NCI-H510A (cell line): Measurements from ENCODE around the gene SLC10A7.

Source experiments
- DNase-seq: peaks from one replicate; lab custom pipeline; 2025; lab: John Stamatoyannopoulos, UW

Gene SLC10A7, protein sequence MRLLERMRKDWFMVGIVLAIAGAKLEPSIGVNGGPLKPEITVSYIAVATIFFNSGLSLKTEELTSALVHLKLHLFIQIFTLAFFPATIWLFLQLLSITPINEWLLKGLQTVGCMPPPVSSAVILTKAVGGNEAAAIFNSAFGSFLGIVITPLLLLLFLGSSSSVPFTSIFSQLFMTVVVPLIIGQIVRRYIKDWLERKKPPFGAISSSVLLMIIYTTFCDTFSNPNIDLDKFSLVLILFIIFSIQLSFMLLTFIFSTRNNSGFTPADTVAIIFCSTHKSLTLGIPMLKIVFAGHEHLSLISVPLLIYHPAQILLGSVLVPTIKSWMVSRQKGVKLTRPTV

DNA sequence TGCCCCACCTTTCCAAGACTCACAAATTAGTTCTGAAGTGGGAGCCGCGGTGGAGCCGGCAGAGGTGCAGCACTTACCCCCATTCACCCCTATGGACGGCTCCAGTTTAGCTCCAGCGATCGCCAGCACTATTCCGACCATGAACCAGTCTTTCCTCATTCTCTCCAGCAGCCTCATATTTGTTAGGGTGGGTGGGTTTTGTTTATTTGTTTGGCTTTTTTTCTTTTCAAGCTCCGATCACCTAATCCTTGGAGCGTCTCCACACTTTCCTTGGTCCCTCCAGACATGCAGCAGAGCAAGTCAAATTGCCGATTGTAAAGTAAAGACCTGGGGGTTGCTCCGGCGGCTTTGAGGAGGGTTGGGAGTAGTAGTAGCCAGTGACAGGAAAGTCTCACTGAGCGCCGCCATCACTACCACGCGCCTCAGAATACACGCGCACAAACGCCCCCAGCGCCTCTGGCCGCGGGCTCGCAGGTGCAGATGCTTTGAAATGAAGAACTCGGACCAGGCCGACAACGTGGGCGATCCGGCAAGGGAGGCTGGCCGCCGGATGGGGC lies at the start of gene SLC10A7:
TSS of gene SLC10A7 (minus strand) at position 400 of the 557 bp plus-strand sequence. CDS start at position 177, 223 bp downstream.
- peak; percentile 30 for DNase-seq

DNA sequence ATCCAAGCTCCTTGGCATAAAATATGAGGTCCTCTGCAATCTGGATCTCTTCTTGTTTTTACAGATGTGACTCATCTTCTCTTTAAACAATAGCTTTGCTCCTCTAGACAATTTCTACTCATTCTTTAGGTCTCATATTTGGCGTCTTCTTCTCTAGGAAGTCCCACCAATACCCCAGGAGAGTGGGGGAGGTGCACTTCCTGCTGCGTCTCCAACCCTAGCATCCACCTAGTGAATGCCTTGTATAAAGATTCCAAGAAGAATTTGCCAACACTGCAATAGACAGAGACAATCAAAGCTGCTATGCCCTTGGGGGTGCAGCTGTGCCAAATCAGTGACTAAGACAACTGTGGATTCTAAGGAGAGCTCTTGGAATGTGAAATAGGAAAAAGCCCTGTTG lies 45.7 kb upstream of the SLC10A7 start:
- DNase-seq: no peak

DNA sequence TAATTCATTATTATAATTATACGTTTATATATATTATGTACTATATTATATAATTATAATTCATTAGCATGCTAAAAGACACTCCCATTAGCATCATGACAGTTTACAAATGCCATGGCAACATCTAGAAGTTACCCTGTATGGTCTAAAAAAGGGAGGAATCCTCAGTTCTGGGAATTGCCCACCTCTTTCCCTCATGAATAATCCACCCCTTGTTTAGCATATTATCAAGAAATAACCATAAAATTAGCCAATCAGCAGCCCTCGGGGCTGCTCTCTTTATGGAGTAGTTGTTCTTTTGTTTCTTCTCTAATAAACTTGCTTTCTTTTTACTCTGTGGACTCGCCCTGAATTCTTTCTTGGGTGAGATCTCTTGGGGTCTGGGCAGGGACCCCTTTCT lies 42.8 kb upstream of the SLC10A7 start:
- DNase-seq: no peak

DNA sequence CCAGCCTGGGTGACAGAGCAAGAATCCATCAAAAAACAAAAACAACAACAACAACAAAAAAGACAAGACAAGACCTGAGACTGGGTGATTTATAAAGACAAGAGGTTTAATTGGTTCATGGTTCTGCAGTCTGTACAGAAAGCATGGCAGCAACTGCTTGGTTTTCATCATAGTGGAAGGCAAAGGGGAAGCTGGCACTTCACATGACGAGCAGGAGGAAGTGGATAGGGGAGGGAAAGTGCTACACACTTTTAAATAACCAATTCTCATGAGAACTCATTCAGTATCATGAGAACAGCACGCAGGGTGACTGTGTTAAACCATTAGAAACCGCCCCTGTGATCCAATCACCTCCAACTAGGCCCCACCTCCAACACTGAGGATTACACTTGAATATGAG lies 28.4 kb upstream of the SLC10A7 start:
- DNase-seq: no peak

DNA sequence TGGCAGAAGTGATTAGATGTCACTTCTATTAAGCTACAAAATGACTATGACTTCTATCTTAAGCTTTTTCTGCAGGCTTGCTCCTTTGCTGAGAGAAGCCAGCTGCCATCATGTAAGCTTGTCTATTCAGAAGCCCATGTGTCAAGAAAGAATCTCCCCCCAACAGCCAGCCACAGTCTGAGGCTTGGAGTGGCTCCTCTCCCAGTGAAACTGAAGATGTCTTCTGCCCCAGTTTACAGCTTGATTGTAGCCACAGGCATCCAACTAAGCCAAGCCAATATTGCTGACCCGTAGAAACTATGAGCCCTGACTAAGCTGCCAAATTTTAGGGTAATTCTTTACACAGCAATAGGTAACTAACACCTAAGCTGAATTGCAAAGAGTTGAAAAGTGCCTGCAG lies 26.7 kb upstream of the SLC10A7 start:
- no peak for DNase-seq

DNA sequence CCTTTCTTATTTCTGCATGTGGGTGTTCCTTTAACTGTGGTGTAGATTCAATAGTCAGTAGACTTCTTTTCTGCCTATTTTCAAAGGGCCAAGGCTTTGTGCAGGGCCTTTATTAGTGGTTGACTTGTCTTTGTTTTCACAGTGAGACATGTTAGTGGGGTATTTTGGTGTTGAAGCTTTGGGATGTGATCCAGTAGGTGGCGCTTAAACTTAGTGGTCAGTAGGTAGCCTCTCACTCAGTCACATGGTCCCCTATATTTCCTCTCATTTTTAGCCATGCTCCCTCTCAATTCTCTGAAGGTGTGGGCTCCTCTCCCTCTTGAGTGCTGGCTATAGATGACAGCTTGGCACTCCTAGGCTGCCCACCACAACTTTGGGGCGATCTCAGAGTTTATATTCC lies 23.4 kb upstream of the SLC10A7 start:
- no peak for DNase-seq

DNA sequence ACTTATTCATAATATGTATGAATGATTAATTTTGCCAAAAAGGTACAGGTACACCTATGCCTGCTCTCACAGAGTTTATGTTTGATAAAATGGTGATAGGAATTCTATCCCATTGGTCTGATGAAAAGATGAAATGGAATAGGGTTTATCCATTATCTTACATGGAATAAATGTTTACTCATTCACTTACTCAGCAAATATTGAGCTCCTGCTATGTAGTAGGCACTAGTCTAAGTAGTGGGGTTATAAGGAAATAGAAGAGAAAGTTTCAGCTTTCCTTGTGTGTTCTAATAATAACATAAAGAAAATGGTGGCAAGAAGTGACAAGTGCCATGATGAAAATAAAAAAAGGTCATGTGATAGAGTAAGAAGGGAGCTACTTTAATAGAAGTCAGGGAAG lies 12.4 kb upstream of the SLC10A7 start:
- DNase-seq: no peak

DNA sequence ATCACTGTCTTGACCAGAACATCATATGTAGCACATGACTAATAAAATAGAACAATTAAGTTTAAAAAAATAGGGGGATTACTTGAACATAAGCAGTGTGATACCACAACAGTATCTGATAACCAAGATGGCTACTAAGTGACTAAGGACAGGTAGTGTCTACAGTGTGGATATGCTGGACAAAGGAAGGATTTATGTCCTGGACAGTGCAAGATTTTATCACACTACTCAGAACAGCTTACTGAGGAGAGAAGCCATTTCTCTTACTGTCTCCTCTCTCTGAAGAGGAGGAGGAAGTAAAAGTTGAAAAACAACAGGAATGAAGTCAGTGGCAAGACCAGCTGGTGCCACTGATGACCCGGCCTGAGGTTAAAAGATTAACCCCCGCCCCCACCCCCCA lies 4.0 kb upstream of the SLC10A7 start:
- no peak for DNase-seq

DNA sequence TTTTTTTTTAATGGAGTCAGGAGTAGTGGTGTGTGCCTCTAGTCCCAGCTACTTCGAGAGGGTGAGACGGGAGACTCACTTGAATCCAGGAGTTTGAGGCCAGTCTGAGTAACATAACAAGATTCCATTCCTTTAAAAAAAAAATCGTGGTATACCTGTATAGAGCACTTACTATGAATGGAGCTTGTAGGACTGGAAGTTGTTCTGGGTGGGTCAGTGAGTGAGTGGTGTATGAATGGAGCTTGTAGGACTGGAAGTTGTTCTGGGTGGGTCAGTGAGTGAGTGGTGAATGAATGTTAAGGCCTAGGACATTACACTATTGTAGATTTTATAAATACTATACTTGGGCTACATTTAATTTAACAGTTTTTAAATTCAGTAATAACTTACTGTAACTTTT lies 2.9 kb upstream of the SLC10A7 start:
- DNase-seq: no peak

DNA sequence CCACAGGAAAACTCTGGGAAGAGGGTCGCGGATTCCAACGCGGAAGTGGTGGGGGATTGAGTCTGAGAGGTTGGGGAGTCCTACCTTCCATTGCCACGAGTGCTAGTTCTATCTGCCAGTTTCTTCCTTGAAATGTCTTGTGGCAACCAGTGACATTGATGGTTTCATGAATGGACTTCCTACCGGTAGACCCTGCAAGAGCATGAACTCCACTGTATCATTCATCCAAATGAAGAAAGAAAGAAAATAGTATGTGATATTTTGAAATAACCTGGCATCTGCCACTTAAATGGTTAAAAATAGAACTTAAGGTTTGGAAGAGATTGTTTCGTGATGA lies 1.1 kb upstream of the SLC10A7 start:
- DNase-seq: no peak

DNA sequence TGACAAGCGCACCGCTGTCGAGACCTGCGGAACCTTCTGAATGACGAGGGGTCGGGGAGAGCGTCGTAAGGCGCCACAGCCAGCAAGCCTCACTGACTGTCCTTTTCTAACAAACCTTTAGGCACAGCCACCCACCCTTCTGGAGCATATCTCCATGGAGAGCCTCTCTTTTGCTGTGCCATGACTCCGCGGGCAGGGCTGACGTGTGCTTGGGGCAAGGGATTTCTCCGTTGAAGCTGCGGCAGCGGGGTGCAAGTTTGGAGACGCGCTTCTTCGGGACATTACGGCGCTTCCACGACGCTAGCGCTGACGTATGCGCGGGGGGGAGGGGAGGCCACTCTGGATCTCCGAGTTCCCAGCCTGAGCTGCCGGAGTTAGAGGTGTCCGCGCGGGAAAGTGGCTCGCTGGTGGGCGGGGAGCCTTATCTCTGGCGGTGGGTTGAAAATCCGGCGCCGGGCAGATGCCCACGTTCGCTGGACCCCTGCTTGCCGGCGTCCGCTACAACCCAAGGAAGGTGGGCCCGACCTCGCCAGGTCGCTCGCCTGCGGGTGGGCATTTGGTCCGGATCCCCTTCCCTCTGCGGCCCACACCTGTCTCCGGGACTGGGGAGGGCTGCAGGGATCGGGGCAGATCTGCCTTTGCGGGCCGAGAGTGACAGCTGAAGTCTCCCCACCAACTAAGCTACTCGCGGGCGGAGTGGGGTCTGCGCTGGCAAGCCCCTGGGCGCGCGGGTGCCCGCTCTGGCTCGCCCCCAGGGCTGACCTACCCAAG lies 543 bp upstream of the SLC10A7 start:
- peak; percentile 12 for DNase-seq

DNA sequence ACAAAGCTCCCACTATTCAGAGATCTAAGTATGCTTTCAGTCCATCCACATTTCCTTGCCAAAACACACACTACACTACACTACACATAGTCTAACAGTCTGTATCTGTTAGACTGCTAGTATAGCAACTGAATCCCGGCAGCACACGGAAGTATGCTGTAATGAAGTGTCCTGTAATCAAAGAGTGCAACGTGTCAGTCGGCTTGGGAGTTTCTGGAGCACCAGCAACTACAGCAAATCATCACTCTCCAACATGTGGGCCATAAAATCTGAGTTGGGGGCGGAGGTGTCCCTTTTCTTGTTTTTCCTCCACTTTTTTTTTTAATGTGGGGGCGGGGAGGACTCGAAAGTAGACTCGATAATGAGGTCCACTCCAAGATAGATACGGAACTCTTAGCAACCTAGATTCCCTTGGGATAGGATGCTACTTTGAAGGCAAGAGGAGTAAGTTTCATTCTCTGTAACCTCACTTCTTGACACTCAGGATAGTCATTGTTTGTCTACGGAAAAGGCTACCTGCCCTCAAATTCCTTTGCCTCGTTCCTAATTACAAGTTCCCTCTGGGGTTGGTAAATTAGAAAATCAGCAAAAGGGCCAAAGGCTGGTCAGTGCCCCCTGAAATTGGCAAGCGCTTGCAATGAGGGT lies 722 bp downstream of the SLC10A7 start:
- DNase-seq: peak; percentile 14

DNA sequence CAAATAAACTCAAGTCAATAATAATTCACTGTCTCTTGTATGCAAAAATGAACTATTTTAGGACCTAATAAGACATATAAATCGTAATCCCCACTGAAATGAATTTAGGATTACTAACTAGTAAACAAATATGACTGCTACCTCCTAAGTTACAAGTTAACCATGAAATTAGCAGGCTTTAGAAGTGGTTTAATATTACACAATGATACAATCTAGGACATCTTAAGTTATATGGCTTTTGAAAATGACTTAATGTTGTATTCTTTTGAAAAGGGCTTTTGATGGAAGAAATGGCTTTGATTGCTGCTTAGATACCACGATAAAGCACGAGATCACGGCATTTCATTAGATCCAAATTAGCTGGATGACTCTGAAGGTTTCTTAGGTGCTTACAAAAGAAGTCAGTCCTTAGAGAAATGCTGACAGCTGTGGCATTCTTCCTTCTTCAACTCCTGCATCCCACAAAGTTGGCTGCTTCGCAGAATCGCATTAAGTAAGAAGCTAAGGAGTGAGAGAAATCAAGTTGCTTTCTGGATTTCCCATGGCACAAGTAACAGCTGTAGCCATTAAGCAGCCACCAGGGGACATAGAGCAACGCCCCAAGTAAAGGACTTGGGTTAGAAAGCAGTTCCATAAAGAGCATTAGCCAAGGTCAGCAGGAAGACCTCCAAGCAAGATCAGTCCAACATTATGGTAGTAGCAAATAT lies 6.9 kb downstream of the SLC10A7 start:
- DNase-seq: no peak

DNA sequence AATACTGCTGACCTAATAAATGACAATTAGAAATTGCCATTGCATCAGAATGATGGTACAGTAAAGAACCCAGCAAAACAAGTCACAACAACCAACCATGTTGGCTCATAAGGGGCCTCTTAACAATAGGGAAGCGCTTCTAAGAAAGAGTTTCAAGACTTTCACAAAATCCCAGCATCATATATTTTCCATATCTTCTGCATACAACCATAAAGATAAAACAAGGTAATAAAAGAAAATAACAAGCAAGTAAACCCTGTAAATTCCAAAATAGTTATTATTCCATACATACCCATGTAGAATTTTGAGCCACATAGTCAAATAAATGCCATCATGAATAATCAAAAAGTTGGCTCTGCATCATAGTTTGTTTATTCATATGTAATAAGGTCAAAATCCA lies 8.2 kb downstream of the SLC10A7 start:
- DNase-seq: no peak

DNA sequence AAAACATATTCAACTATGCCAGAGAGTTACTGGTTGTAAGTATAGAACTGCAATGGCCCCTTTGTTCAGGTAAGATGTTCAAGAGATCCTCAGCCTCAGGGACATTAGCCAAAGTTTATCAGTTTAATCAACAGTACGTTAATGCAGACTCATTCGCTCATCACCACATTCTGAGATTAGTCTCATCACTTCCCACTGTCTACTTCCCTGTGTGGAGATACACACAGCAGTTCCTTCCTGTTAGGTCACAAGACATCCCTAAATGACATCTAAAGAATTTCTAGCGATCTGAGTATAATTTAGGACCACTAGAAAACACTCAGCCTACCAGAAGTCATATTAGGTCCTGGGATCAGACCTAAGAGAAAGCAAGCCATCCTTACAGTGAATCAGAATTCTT lies 10.4 kb downstream of the SLC10A7 start:
- no peak for DNase-seq

DNA sequence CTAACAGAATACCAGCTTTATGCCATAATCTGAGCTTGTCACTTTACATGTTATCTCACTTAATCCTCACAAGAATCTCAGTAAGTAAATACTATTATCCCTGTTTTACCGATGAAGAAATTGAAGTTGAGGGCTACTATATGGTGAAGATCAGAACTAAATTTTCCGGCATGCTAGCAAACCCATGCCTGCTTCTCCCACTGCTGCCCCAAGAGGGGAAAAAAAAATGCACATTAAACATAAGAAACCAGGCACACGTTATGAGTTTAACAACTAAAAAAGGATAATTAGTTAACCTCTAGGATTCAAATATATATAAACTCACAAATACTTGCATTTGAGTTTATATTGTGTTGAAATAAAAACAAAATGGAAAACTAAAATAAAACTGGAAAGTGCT lies 10.8 kb downstream of the SLC10A7 start:
- DNase-seq: no peak

DNA sequence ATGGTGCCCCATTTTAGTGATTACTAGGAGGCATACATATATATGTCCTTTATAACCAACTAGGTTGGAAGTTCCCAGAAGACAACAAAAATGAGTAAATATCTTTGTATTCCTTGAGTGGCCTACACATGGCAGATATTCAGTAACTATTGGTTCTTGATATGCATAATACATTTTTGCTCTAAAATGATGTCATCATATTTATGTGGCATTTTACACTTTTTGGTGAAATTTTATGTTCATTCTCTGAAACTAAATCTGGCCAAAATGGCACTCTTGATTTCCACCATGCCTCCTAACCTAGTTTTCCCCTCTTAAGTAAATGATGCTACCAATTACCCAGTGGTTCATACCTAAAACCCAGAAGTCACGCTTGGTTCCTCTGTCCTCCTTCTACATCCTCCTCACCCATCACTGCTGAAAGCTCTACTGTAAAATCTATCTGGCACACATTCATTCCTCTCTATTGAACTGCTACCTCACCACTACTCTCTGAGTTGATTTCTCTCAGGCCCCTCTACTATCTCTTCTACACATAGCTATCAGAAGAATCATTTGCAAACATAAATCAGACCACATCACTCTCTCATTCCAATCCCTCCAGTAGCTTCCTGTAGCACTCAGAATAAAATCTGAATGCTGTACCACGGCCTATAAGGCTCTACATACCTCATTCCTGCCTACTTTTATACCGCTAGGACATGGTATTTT lies 13.4 kb downstream of the SLC10A7 start:
- DNase-seq: no peak

DNA sequence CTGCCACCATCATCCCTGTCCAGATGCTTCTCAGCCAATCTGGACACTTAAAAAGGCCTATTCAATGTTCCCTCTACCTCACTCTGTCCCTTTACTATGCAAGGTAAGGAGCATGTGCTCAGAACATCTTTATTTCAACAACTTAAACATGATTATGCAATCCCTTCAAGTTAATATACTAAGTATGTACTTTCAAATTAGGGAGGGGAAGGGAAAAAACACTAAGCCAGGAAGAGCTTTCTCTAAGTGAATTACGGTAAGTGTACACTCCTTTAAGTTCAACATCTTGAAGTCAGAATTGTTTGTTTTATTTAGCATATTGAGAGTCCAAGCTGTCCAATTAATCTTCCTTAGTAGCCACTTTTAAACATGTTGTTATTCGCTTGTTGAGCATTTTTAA lies 14.1 kb downstream of the SLC10A7 start:
- DNase-seq: no peak

DNA sequence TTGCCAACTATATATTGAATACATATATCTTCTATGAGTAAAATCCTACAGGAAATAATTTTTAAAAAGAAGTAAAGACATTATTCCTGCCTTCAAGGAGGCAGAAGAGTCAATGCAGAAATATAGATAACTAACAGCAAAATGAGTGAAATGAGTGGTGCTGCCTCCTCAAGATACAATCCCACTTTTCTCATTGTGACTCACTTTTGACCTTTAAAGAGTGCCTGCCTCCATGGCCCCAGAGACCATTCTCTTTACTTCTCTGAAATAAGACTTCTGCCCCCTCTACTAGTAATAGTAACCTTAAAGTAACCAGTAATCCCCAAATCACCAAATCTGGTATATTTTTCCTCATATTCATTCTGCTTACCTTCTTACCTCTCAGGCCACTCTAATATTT lies 15.5 kb downstream of the SLC10A7 start:
- DNase-seq: no peak

DNA sequence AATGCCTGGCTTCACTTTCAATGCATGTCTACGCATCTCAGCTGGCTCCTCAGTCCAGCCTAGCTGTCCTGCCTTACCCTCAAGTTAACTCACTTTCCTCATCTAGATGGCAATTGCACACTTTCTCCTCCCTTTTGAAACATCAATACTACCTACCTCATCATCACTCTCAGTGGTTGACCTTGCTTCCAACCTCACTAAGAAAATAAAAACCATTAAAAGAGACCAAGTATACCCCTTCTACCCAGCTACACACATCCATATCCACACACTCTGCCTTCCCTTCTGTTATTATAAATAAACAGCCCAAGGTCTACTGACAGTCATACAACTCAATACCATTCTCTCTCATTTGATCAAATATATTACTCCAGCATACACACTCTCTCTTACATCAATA lies 21.5 kb downstream of the SLC10A7 start:
- no peak for DNase-seq

DNA sequence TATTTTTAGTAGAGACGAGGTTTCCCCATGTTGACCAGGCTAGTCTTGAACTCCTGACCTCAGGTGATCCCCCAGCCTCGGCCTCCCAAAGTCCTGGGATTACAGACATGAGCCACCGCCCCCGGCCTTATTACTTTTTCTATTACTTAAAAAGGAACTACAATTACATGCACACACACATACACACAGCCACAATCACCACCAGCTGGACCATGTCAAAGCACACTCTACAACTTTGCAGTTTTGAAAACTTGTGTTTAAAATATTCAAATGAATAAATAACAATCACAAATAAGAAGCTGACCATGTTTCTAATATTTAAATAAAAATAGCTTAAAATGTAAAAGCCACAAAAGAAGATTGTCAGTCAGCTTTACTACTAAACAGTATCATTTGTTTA lies 23.4 kb downstream of the SLC10A7 start:
- no peak for DNase-seq

DNA sequence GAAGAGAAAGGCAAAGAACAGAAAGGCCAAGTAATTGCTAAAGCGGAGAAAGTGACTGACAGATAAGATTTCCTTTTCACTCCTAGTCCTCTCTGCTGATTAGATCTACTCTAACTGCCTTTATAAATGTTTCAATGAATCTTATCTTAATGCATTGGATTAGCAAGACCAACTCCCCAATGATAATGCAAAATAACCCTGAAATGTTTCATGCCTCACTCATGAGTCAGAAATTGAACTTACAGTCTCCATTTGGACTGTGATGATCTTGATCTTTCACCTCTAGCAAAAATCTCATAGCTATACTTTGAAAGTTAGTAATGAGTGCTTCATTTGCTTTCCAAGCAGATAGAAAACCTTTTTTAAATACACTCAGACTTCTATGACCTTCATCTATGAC lies 26.5 kb downstream of the SLC10A7 start:
- no peak for DNase-seq
